Nephron (organoid): ENCODE results near the gene AGBL3.

ENCODE experiments used
- H3K27ac Mint-ChIP-seq, 3 experiments: 2 replicates each; pipeline ENCODE4 v1.8.0; 2020; ENCODE audit warnings: mixed read lengths in 3 of 3, mild to moderate bottlenecking in 2 of 3, moderate library complexity in 1 of 3
- H3K27me3 Mint-ChIP-seq: 2 replicates; pipeline ENCODE4 v1.8.0; 2021; ENCODE audit warnings: low read depth, mild to moderate bottlenecking, moderate library complexity, mixed read lengths
- H3K36me3 Mint-ChIP-seq: 2 replicates; pipeline ENCODE4 v1.8.0; 2020; ENCODE audit warnings: low read depth, mixed read lengths
- H3K4me1 Mint-ChIP-seq: 2 replicates; pipeline ENCODE4 v1.8.0; 2020; ENCODE audit warnings: mixed read lengths
- H3K4me3 Mint-ChIP-seq, 3 experiments: 2 replicates each; pipeline ENCODE4 v1.8.0; 2020; ENCODE audit warnings: mild to moderate bottlenecking in 3 of 3, mixed read lengths in 3 of 3, moderate library complexity in 2 of 3
- H3K9me3 Mint-ChIP-seq: 2 replicates; pipeline ENCODE4 v1.8.0; 2020; ENCODE audit warnings: mixed read lengths
- CTCF ChIP-seq, 3 experiments: fragments of 200-600 bp; sonication (generic); IDR thresholded peaks; one replicate each; pipeline ENCODE4 v1.5.0; 2021; ENCODE audit warnings: antibody characterized with exemption in 3 of 3; ENCODE audit not compliant: unreplicated experiment in 3 of 3

Gene AGBL3

GRCh38 chr7:135162382-135163001 lies 176.2 kb downstream of the AGBL3 start:
- no peak for TF ChIP-seq CTCF (IDR thresholded peaks at IDR 0.05; ENCODE audit: unreplicated experiment in 3 of 3)
- Mint-ChIP-seq H3K4me1 (peaks cover 34% of the 10 kb centered on the region), H3K9me3 (peaks cover 26% of the 10 kb centered on the region), H3K27me3 (no peaks in the 10 kb centered on the region), H3K36me3 (peaks cover 81% of the 10 kb centered on the region), H3K4me3 (no peak overlapping the region), H3K27ac (no peak overlapping the region)

- Mint-ChIP-seq H3K4me3 (peak overlapping the region in 1 of 3 experiments; percentile 20), H3K27me3 (no peaks in the 10 kb centered on the region), H3K27ac (peak overlapping the region in 1 of 3 experiments; percentile 66), H3K4me1 (peaks cover 43% of the 10 kb centered on the region), H3K36me3 (peaks cover 91% of the 10 kb centered on the region), H3K9me3 (peaks cover 20% of the 10 kb centered on the region)
- TF ChIP-seq CTCF (IDR thresholded peaks at IDR 0.05; ENCODE audit: unreplicated experiment in 3 of 3): no peak
These were observed 178.2 kb downstream of the AGBL3 start for GRCh38 chr7:135164357-135165061.

GRCh38 chr7:135165862-135166261 lies 179.6 kb downstream of the AGBL3 start:
- Mint-ChIP-seq H3K27ac (no peak overlapping the region), H3K36me3 (peaks cover 84% of the 10 kb centered on the region), H3K27me3 (no peaks in the 10 kb centered on the region)

GRCh38 chr7:135166338-135166990 lies 180.2 kb downstream of the AGBL3 start:
- no peak for TF ChIP-seq CTCF (IDR thresholded peaks at IDR 0.05; ENCODE audit: unreplicated experiment in 3 of 3)
- H3K27ac Mint-ChIP-seq: no peak overlapping the region
- H3K9me3 Mint-ChIP-seq: peaks cover 12% of the 10 kb centered on the region
- H3K4me3 Mint-ChIP-seq: peak overlapping the region; percentile 49 to 71 (median 61)
- H3K36me3 Mint-ChIP-seq: peaks cover 78% of the 10 kb centered on the region
- H3K27me3 Mint-ChIP-seq: no peaks in the 10 kb centered on the region
- peaks cover 33% of the 10 kb centered on the region for H3K4me1 Mint-ChIP-seq

More at GRCh38 chr7:135165862-135166261, 179.6 kb downstream of the AGBL3 start:
- H3K4me1 Mint-ChIP-seq: peaks cover 37% of the 10 kb centered on the region
- peak overlapping the region in 1 of 3 experiments; percentile 29 for H3K4me3 Mint-ChIP-seq
- no peak for TF ChIP-seq CTCF (IDR thresholded peaks at IDR 0.05; ENCODE audit: unreplicated experiment in 3 of 3)
- peaks cover 16% of the 10 kb centered on the region for H3K9me3 Mint-ChIP-seq

- Mint-ChIP-seq H3K27ac (peak overlapping the region; percentile 15 to 56 (median 52)), H3K27me3 (no peaks in the 10 kb centered on the region), H3K4me3 (peak overlapping the region; percentile 54 to 73 (median 68)), H3K9me3 (peaks cover 5% of the 10 kb centered on the region), H3K36me3 (peaks cover 70% of the 10 kb centered on the region), H3K4me1 (peaks cover 32% of the 10 kb centered on the region)
- TF ChIP-seq CTCF (IDR thresholded peaks at IDR 0.05; ENCODE audit: unreplicated experiment in 3 of 3): no peak
These were observed 181.1 kb downstream of the AGBL3 start for GRCh38 chr7:135167365-135167917.
